ENCODE measurements around the gene PLCB1.

- TF ChIP-seq CTCF (IDR thresholded peaks at IDR 0.05; ENCODE audit: poor library complexity): no peak
- TF ChIP-seq EZH2 (IDR thresholded peaks at IDR 0.05; ENCODE audit: borderline replicate concordance): no peak
Measured at GRCh38 chr20:8917084-8917483, 785.0 kb downstream of the PLCB1 start.

Data from hepatocyte (in vitro differentiated cells).